ENCODE results near the gene SLC35E1.
"Not testable (repeated sequence)": the region's sequence is repeated elsewhere in the genome, so short reads cannot be mapped to it uniquely, and the experiment has no call there.

GRCh38 chr19:16506161-16506560 is 66.1 kb downstream of the SLC35E1 start:
- TF ChIP-seq POLR2A, POLR2AphosphoS5, EP300 (IDR thresholded peaks at IDR 0.05): not testable (repeated sequence)
- TF ChIP-seq, protein P1, sequence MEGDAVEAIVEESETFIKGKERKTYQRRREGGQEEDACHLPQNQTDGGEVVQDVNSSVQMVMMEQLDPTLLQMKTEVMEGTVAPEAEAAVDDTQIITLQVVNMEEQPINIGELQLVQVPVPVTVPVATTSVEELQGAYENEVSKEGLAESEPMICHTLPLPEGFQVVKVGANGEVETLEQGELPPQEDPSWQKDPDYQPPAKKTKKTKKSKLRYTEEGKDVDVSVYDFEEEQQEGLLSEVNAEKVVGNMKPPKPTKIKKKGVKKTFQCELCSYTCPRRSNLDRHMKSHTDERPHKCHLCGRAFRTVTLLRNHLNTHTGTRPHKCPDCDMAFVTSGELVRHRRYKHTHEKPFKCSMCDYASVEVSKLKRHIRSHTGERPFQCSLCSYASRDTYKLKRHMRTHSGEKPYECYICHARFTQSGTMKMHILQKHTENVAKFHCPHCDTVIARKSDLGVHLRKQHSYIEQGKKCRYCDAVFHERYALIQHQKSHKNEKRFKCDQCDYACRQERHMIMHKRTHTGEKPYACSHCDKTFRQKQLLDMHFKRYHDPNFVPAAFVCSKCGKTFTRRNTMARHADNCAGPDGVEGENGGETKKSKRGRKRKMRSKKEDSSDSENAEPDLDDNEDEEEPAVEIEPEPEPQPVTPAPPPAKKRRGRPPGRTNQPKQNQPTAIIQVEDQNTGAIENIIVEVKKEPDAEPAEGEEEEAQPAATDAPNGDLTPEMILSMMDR (IDR thresholded peaks at IDR 0.05) = not testable (repeated sequence)
